PC-9 (cell line): Measurements from ENCODE around the gene RFTN1. TPM values are rescaled to one million over a fixed set of nuclear protein-coding genes. Genes with fewer than 3 reads are reported as not detected.

Experiments used
- BruUV-seq: library from RNA; stranded (reverse); fragments of 400-500 nt; replicated peaks from 2 replicates; lab custom pipeline; 2021; lab: Mats Ljungman, UMichigan
- CTCF ChIA-PET: fragments of 300-600 bp; sonication (Branson Sonifier 250); formaldehyde crosslinking; loops from one replicate; lab custom pipeline; 2022; ENCODE audit warnings: antibody characterized with exemption; lab: Charles Lee
- POLR2A ChIA-PET: fragments of 300-600 bp; sonication (Branson Sonifier 250); formaldehyde crosslinking; loops from one replicate; lab custom pipeline; 2022; ENCODE audit warnings: antibody characterized with exemption; ENCODE audit not compliant: unreplicated experiment; lab: Charles Lee
- DNase-seq, 2 experiments: peaks; one replicate each; pipeline versions ENCODE4 v3.0.0 to v3.0.0-alpha.2; 2015 to 2022; ENCODE audit warnings: mixed read lengths in 1 of 2
- H2AFZ ChIP-seq: fragments of 200-600 bp; sonication (generic); 2 replicates; pipeline ENCODE4 v1.8.1; 2017; ENCODE audit warnings: antibody characterized with exemption
- H3F3A ChIP-seq: fragments of 200-600 bp; sonication (generic); 2 replicates; pipeline ENCODE4 v1.8.1; 2017; ENCODE audit warnings: antibody characterized with exemption, mild to moderate bottlenecking, low read depth; ENCODE audit not compliant: insufficient read depth
- H3K27ac ChIP-seq: fragments of 200-600 bp; sonication (generic); 2 replicates; pipeline ENCODE4 v1.6.1; 2016; ENCODE audit warnings: mixed run types
- H3K27me3 ChIP-seq: fragments of 200-600 bp; sonication (generic); 2 replicates; pipeline ENCODE4 v1.6.1; 2016; ENCODE audit warnings: low read depth, mixed run types; ENCODE audit not compliant: insufficient read depth
- H3K36me3 ChIP-seq: fragments of 200-600 bp; sonication (generic); 2 replicates; pipeline ENCODE4 v1.6.1; 2016; ENCODE audit warnings: low read depth, mixed run types
- H3K4me1 ChIP-seq: fragments of 200-600 bp; sonication (generic); replicated peaks from 2 replicates; pipeline ENCODE4 v1.6.1; 2016; ENCODE audit warnings: mixed run types; ENCODE audit not compliant: insufficient read depth
- H3K4me2 ChIP-seq: fragments of 200-600 bp; sonication (generic); 2 replicates; pipeline ENCODE4 v1.6.1; 2017; ENCODE audit warnings: mixed run types
- H3K4me3 ChIP-seq: fragments of 200-600 bp; sonication (generic); 2 replicates; pipeline ENCODE4 v1.6.1; 2016; ENCODE audit warnings: mixed run types
- H3K79me2 ChIP-seq: fragments of 200-600 bp; sonication (generic); 2 replicates; pipeline ENCODE4 v1.6.1; 2017; ENCODE audit warnings: low read depth, mixed run types
- H3K9me2 ChIP-seq: fragments of 200-600 bp; sonication (generic); 2 replicates; pipeline ENCODE4 v1.8.1; 2017; ENCODE audit warnings: mild to moderate bottlenecking; ENCODE audit not compliant: insufficient read depth
- H3K9me3 ChIP-seq: fragments of 200-600 bp; sonication (generic); 2 replicates; pipeline ENCODE4 v1.8.1; 2016; ENCODE audit warnings: low read depth; ENCODE audit not compliant: insufficient read depth
- H4K20me1 ChIP-seq: fragments of 200-600 bp; sonication (generic); 2 replicates; pipeline ENCODE4 v1.8.1; 2017; ENCODE audit not compliant: insufficient read depth
- CTCF ChIP-seq: fragments of 200-600 bp; sonication (generic); conservative IDR thresholded peaks from 2 replicates; pipeline ENCODE4 v1.6.1; 2017; ENCODE audit warnings: mixed run types, antibody characterized with exemption, mild to moderate bottlenecking, moderate library complexity
- EZH2 ChIP-seq: fragments of 200-600 bp; sonication (generic); IDR thresholded peaks from 2 replicates; pipeline ENCODE4 v1.8.0; 2017; ENCODE audit warnings: antibody characterized with exemption, low read depth
- intact Hi-C: fragments of 100-400 bp; cut with micrococcal nuclease; formaldehyde crosslinking; loops from one replicate; pipeline ENCODE4 v1.10.0; 2022; ENCODE audit not compliant: unreplicated experiment
- total RNA-seq: library from RNA; stranded (reverse); gene quantifications from 2 replicates; pipeline ENCODE4 v1.2.3, GENCODE V29; 2021

RFTN1 gene
- total RNA-seq, 1 experiment from 2014 or later = 0.41 TPM

DNA sequence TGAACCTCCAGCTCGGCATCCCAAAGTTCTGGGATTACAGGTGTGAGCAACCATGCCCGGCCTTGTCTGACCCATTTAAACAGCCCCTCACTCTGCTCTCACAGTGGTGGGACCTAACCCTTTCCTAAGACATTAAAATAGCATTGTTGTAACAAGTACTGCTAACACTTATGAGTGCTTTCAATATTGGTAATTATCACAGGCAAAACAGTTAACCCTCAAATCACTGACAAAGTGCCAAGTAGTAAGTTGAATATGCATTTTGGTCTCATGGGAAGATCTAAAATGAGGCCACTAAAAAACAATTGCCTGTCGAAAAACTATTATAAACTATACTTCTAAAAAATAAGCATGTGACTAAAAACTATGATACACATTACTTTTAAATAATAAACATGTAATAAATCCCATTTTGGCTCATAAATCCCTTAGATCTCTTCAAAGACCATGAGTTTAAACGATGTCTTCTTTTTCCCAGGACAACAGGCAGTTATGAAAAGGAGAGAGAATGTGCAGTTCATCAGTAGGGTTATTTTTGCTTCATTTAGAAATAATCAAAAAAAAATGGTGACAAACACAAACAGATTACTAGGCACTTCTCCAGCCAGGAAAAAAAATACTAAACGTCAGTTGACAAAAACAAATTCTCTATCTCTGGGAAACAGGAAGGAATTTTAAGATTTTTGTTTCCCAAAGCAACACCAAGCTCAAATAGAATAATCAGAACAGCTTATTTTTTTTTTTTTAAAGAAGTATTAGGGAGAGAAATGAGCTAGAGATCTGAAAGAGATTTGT lies 95.4 kb downstream of the RFTN1 start:
- POLR2A ChIA-PET = no interaction called here
- Histone ChIP-seq H3F3A (no peaks in the 10 kb centered on the region), H3K27ac (no peak overlapping the region), H3K27me3 (no peaks in the 10 kb centered on the region), H3K9me2 (no peaks in the 10 kb centered on the region), H2AFZ (no peak overlapping the region), H3K4me1 (no peaks in the 10 kb centered on the region), H3K36me3 (no peaks in the 10 kb centered on the region), H3K4me2 (no peak overlapping the region), H3K9me3 (no peaks in the 10 kb centered on the region), H4K20me1 (no peaks in the 10 kb centered on the region), H3K79me2 (no peaks in the 10 kb centered on the region), H3K4me3 (no peak overlapping the region)
- no TSS peak for BruUV-seq
- TF ChIP-seq EZH2 = no peak
- no peak for DNase-seq
- CTCF ChIA-PET = no interaction called here
- intact Hi-C loops = no loop called here

GRCh38 chr3:16415911-16416476 lies 97.5 kb downstream of the RFTN1 start:
- Histone ChIP-seq H3K4me2 (no peak overlapping the region), H3K79me2 (no peaks in the 10 kb centered on the region), H3K36me3 (no peaks in the 10 kb centered on the region), H2AFZ (no peak overlapping the region), H3K9me3 (no peaks in the 10 kb centered on the region), H3K27me3 (no peaks in the 10 kb centered on the region), H4K20me1 (no peaks in the 10 kb centered on the region), H3K27ac (no peak overlapping the region), H3K9me2 (no peaks in the 10 kb centered on the region), H3K4me1 (no peaks in the 10 kb centered on the region), H3K4me3 (no peak overlapping the region), H3F3A (no peaks in the 10 kb centered on the region)
- DNase-seq = no peak
- TF ChIP-seq EZH2 = no peak
- no peak for TF ChIP-seq CTCF
- BruUV-seq = no TSS peak
- POLR2A ChIA-PET = interaction anchor here (0.6 kb wide), 1 partner anchor 800 kb away, joined by 3 read pairs; no protein-coding TSS in a partner anchor
- CTCF ChIA-PET = interaction anchor here (0.7 kb wide), 1 partner anchor 13 kb away, joined by 3 read pairs; no protein-coding TSS in a partner anchor
- intact Hi-C loops = no loop called here

DNA sequence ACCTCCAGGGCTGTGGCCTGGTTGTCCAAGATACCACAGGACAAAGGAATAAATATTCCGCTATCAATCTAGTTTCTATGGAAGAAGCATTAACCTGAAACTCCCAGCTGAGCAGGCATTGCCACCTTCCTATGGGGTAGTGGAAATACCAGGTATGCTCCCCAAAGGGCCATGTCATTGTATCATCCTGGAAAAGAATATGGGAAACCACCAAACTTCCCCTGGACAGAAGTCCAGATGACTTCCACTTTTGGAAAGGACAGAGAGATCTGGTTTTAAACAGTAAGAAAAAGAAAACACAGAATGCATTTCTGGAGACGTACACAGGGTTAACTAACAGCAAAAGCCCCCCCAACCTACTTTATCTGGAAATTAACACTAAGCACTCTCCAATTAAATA lies 100.2 kb downstream of the RFTN1 start:
- H3K36me3 ChIP-seq = no peaks in the 10 kb centered on the region
- no peak overlapping the region for H3K4me3 ChIP-seq
- no peak overlapping the region for H3K27ac ChIP-seq
- CTCF ChIA-PET = no interaction called here
- no peaks in the 10 kb centered on the region for H4K20me1 ChIP-seq
- POLR2A ChIA-PET = no interaction called here
- H3K4me1 ChIP-seq = no peaks in the 10 kb centered on the region
- H3K27me3 ChIP-seq = peaks cover 1% of the 10 kb centered on the region; the same call in 1 of the 2 replicates
- BruUV-seq = no TSS peak
- intact Hi-C loops = no loop called here
- no peak for DNase-seq
- H3K4me2 ChIP-seq = no peak overlapping the region
- H3K9me2 ChIP-seq = no peaks in the 10 kb centered on the region
- no peaks in the 10 kb centered on the region for H3K79me2 ChIP-seq
- H3F3A ChIP-seq = no peaks in the 10 kb centered on the region
- H2AFZ ChIP-seq = no peak overlapping the region
- TF ChIP-seq CTCF = no peak
- TF ChIP-seq EZH2 = no peak
- H3K9me3 ChIP-seq = no peaks in the 10 kb centered on the region
